SK-N-SH (cell line): ENCODE data around the gene RIMS4.

Source experiments
- FOXJ3 ChIP-seq: sonication (generic); formaldehyde crosslinking; IDR thresholded peaks from 2 replicates; pipeline ENCODE4 v1.5.1; 2020; ENCODE audit warnings: mild to moderate bottlenecking, missing genetic modification reagents
- MXI1 ChIP-seq: IDR thresholded peaks from 2 replicates; pipeline ENCODE4 v1.6.1; 2012; ENCODE audit warnings: mild to moderate bottlenecking, low read depth, low read length, improper control_type of control experiment
- NFIC ChIP-seq: IDR thresholded peaks from 2 replicates; pipeline ENCODE4 v1.4.0; 2012; ENCODE audit warnings: borderline replicate concordance
- RAD21 ChIP-seq: IDR thresholded peaks from 2 replicates; pipeline ENCODE4 v1.6.1; 2012; ENCODE audit warnings: mild to moderate bottlenecking, low read length
- RCOR1 ChIP-seq: fragments of 150-350 bp; IDR thresholded peaks from 2 replicates; pipeline ENCODE4 v1.6.1; 2017; ENCODE audit warnings: antibody characterized with exemption, low read length
- TAF1 ChIP-seq: IDR thresholded peaks from 2 replicates; pipeline ENCODE4 v1.6.1; 2012; ENCODE audit warnings: low read depth, mild to moderate bottlenecking, low read length, moderate library complexity, borderline replicate concordance
- TF ChIP-seq, protein P1 (sequence below): fragments of 200-600 bp; sonication (generic); IDR thresholded peaks from 2 replicates; pipeline ENCODE4 v1.6.1; 2017; ENCODE audit warnings: antibody characterized with exemption, mild to moderate bottlenecking, moderate library complexity
- TF ChIP-seq, protein P2 (sequence below): fragments of 150-350 bp; IDR thresholded peaks from 2 replicates; pipeline ENCODE4 v1.6.1; 2016; ENCODE audit warnings: mild to moderate bottlenecking, low read depth, low read length
- TF ChIP-seq, protein P3 (sequence below): IDR thresholded peaks from 2 replicates; pipeline ENCODE4 v1.6.1; 2012; ENCODE audit warnings: mild to moderate bottlenecking, low read depth, low read length, moderate library complexity

DNA sequence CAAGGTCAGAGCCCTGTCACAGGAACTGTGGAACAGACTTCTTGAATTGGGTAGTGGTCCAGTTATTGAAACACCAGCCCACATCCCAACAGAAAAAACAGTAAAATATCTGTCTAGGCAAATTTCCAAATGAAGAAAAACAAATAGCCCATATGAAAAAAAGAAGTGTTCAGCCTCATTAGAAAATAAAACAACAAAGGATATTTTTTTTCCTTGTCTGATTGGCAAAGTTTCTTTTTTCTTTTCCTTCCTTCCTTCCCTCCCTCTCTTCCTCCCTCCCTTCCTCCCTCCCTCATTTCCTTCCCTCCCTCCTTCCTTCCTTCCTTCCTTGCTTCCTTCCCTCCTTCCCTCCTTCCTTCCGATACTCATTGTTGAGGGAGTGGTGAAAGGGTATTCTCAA, 20.6 kb upstream of the RIMS4 start:
- TF ChIP-seq, protein P1, sequence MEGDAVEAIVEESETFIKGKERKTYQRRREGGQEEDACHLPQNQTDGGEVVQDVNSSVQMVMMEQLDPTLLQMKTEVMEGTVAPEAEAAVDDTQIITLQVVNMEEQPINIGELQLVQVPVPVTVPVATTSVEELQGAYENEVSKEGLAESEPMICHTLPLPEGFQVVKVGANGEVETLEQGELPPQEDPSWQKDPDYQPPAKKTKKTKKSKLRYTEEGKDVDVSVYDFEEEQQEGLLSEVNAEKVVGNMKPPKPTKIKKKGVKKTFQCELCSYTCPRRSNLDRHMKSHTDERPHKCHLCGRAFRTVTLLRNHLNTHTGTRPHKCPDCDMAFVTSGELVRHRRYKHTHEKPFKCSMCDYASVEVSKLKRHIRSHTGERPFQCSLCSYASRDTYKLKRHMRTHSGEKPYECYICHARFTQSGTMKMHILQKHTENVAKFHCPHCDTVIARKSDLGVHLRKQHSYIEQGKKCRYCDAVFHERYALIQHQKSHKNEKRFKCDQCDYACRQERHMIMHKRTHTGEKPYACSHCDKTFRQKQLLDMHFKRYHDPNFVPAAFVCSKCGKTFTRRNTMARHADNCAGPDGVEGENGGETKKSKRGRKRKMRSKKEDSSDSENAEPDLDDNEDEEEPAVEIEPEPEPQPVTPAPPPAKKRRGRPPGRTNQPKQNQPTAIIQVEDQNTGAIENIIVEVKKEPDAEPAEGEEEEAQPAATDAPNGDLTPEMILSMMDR = no peak
- TF ChIP-seq, protein P2, sequence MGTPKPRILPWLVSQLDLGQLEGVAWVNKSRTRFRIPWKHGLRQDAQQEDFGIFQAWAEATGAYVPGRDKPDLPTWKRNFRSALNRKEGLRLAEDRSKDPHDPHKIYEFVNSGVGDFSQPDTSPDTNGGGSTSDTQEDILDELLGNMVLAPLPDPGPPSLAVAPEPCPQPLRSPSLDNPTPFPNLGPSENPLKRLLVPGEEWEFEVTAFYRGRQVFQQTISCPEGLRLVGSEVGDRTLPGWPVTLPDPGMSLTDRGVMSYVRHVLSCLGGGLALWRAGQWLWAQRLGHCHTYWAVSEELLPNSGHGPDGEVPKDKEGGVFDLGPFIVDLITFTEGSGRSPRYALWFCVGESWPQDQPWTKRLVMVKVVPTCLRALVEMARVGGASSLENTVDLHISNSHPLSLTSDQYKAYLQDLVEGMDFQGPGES = no peak
- TF ChIP-seq MXI1 (no peak), NFIC (no peak), TAF1 (no peak), RAD21 (no peak), FOXJ3 (CRISPR knock-in tag) (no peak), RCOR1 (no peak)
- TF ChIP-seq, protein P3, sequence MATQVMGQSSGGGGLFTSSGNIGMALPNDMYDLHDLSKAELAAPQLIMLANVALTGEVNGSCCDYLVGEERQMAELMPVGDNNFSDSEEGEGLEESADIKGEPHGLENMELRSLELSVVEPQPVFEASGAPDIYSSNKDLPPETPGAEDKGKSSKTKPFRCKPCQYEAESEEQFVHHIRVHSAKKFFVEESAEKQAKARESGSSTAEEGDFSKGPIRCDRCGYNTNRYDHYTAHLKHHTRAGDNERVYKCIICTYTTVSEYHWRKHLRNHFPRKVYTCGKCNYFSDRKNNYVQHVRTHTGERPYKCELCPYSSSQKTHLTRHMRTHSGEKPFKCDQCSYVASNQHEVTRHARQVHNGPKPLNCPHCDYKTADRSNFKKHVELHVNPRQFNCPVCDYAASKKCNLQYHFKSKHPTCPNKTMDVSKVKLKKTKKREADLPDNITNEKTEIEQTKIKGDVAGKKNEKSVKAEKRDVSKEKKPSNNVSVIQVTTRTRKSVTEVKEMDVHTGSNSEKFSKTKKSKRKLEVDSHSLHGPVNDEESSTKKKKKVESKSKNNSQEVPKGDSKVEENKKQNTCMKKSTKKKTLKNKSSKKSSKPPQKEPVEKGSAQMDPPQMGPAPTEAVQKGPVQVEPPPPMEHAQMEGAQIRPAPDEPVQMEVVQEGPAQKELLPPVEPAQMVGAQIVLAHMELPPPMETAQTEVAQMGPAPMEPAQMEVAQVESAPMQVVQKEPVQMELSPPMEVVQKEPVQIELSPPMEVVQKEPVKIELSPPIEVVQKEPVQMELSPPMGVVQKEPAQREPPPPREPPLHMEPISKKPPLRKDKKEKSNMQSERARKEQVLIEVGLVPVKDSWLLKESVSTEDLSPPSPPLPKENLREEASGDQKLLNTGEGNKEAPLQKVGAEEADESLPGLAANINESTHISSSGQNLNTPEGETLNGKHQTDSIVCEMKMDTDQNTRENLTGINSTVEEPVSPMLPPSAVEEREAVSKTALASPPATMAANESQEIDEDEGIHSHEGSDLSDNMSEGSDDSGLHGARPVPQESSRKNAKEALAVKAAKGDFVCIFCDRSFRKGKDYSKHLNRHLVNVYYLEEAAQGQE = no peak
